Inflammatory macrophage treated with lipopolysaccharide for 4 hours (primary cell): Measurements from ENCODE around the gene ROBO2.

Experiments used
- DNase-seq: peaks from one replicate; pipeline ENCODE4 v3.0.0-alpha.2; 2020

ROBO2 gene, protein sequence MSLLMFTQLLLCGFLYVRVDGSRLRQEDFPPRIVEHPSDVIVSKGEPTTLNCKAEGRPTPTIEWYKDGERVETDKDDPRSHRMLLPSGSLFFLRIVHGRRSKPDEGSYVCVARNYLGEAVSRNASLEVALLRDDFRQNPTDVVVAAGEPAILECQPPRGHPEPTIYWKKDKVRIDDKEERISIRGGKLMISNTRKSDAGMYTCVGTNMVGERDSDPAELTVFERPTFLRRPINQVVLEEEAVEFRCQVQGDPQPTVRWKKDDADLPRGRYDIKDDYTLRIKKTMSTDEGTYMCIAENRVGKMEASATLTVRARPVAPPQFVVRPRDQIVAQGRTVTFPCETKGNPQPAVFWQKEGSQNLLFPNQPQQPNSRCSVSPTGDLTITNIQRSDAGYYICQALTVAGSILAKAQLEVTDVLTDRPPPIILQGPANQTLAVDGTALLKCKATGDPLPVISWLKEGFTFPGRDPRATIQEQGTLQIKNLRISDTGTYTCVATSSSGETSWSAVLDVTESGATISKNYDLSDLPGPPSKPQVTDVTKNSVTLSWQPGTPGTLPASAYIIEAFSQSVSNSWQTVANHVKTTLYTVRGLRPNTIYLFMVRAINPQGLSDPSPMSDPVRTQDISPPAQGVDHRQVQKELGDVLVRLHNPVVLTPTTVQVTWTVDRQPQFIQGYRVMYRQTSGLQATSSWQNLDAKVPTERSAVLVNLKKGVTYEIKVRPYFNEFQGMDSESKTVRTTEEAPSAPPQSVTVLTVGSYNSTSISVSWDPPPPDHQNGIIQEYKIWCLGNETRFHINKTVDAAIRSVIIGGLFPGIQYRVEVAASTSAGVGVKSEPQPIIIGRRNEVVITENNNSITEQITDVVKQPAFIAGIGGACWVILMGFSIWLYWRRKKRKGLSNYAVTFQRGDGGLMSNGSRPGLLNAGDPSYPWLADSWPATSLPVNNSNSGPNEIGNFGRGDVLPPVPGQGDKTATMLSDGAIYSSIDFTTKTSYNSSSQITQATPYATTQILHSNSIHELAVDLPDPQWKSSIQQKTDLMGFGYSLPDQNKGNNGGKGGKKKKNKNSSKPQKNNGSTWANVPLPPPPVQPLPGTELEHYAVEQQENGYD (N-terminal part only)

GRCh38 chr3:77039606-77040171 lies at the start of gene ROBO2:
Gene ROBO2 (plus strand): TSS chr3:77040099. CDS start chr3:77040786, 687 bp downstream.
- no peak for DNase-seq

GRCh38 chr3:76990606-76991005 lies 49.3 kb upstream of the ROBO2 start:
- DNase-seq = no peak

- DNase-seq = no peak
These were observed 48.7 kb upstream of the ROBO2 start for GRCh38 chr3:76991165-76991564.

- no peak for DNase-seq
These were observed 42.2 kb upstream of the ROBO2 start for GRCh38 chr3:76997733-76998132.

- DNase-seq = no peak
These were observed 41.3 kb upstream of the ROBO2 start for GRCh38 chr3:76998555-76998954.

DNA sequence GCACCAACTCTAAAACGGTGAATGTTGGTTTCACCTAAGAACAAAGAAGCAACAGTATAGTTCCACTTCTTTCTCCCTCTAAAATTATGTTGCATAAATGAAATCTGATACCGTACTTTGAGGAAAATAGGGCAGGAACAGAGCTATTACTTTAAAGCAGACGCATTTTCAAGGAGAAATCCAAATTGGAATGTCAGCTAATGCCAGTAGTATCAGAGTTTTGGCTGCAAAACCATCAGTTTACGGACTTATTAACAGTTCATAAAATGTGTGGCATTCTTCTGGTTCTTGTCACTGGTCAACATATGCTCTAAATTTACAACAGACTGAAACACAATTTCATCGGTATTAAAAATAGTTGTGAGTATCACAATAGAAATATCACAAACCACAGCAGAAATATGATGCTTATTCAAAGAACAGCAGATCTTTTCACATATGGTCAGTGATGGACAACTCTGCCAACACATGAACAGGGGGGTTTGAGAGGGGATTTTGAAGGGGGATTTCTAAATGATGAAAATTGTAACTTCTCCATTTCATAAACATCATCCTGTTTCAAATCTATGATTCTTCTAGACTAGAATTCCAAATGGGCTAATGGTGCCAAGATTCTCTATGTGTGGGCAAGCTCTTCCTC lies 38.7 kb upstream of the ROBO2 start:
- no peak for DNase-seq

GRCh38 chr3:77014226-77014625 lies 25.7 kb upstream of the ROBO2 start:
- no peak for DNase-seq

DNA sequence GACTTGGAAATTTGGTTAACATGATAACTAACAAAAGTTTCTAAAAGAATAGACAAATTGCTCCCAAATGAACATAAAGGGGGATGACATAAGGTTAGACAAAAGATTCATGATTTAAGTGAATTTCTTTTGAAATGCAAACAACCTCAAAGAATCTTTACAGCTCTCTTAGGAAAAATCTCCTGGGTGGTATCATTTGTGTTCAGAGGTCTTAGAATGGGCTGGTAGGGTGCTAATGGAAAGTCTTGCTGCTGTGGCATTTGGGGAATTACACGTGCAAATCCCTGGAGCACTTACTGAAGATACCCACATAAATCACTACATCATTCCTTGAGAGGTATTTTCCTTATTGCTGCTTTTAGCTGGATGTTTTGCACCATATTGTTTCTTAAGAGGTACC lies 14.4 kb upstream of the ROBO2 start:
- DNase-seq = no peak

GRCh38 chr3:77026904-77027634 lies 12.8 kb upstream of the ROBO2 start:
- no peak for DNase-seq

- no peak for DNase-seq
These were observed 11.9 kb upstream of the ROBO2 start for GRCh38 chr3:77028005-77028404.

DNA sequence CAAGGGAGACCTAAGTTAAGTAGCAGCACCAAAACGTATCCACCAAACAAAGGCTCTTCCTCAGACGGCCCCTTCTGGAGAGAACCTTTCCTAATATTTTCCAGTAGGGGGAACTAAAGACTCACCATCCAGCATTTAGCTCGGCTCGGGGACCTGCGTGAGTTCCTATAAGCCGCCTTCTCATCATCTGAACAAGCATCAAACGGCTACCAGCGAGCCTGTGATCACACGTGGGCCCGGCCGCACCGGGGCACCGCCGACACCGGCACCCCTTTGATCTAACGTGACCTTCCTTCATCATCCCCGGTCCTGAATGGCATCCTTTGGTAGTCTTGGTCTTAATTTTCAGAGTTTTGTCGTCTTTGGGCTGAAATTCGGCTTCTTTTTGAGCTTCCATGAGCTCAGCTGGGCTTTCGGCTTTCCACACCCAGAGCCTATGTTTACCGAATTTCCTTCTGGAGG lies 1.4 kb upstream of the ROBO2 start:
- peak; percentile 57 for DNase-seq

DNA sequence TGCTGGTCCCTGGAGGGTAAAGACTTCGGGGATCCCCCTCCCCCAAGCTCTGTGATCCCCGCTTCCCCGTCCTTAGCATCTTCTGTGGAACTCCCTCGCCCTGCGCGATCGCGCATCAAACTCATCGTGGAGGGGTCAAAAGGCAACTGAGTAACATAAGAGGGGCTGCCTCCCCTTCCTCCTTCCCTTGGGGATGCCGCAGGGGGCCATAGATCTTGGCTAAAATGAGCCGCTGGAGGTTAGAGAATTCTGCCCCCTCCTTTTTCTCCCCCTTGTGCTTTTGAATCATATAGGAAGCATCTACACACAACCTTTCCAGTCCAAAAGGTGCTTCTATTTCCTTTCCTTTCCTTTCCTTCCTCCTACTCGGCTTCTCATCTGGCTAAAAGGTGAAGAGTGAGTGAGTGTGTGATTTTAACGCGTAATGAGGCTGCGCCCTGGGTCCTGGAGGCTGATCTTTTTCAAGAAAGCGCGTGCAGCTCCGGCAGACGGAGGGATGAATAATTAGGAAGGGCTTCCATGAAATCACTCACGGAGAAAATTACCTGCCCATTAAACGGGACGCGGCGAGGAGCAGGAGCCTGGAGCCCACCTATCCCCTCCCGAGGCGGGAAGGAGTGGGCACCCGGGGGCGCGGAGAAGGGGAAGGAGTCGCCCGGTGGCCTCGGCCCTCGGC lies 831 bp upstream of the ROBO2 start:
- DNase-seq = no peak

- DNase-seq = no peak
These were observed 317 bp downstream of the ROBO2 start for GRCh38 chr3:77040216-77040615.

GRCh38 chr3:77040926-77041722 lies 1.2 kb downstream of the ROBO2 start:
- DNase-seq = no peak

GRCh38 chr3:77041811-77042210 lies 1.9 kb downstream of the ROBO2 start:
- DNase-seq = no peak

GRCh38 chr3:77042343-77042742 lies 2.4 kb downstream of the ROBO2 start:
- no peak for DNase-seq

DNA sequence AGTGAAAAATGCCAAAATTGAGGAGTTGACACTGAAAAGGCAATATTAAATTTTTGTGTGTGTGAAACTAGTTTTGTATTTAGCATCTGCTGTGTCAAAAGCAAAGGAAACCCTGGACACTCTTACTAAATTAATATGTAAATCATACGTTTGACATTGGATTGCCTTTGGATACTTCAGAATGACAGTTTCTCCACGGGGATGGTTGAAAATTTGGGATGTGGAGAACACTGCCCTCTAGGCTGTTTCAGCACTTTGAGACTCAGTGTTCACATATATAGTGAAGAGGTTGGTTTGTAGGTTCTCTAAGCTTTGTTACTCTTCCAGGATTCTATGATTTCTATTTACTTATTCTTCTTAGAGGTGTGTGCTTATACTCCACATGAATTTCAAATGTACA lies 3.0 kb downstream of the ROBO2 start:
- no peak for DNase-seq

DNA sequence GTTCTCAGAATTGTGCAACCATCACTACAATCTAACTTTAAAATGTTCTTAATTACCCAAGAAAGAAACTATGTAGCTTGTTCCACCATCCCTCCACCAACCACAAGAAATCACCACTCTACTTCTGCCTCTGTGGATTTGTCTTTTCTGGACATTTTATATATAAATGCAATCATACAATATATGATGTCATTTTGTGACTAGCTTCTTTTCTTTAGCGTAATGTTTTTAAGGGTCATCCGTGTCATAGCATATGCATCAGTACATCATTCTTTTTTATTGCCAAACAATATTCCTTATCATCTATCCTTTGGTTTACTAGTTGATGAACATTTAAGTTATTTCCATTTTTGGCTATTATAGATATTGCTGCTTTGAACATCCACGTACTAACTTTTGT lies 5.8 kb downstream of the ROBO2 start:
- DNase-seq = no peak

DNA sequence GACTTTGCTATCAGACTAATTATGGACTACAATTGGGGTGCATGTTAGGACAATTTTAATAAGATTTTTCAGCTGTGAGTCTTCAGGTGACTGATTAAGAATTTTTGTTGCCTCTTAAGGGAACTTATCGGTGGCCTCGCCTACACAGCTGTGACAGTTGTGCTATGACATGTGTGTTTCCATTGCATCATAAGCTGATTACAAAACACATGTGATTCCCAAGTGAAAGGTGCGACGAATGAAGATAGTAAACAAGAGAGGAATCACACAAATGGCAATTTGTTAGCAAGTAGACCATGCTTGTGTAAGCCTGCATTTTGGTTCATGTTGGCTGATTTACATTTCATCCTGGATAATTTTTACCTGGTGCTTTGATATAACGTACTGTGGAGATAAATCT lies 8.3 kb downstream of the ROBO2 start:
- no peak for DNase-seq

DNA sequence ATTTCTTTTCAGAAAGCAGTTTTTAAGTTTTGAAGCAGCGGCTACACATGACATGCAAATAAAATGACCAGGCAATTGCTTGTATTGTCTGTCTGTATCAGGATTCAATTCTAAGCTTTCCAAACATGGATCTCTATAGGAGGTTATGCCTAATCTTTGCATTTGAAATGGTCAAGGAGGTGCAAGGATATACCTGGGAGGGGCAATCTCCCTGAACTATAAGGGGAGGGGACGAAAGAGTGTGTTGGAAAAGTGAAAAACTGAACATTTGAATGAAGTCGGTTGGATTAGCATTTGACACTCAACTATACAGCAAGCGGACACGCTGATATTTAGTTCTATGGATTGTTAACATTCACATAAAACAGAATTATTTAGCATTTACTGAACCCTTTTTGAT lies 11.7 kb downstream of the ROBO2 start:
- no peak for DNase-seq
